Ovary (tissue), 9 donors: Measurements from ENCODE around the gene TMEM63B. TPM values are rescaled to one million over a fixed set of nuclear protein-coding genes. Genes with fewer than 3 reads are reported as not detected.

Experiments used
- DNase-seq, 5 donors: peaks; one replicate each; pipeline ENCODE4 v3.0.0-alpha.2; 2019 to 2020
- H3K27ac ChIP-seq, 2 donors: fragments of 200-600 bp; one replicate each; pipeline versions ENCODE4 v1.5.1 to v1.8.0; 2019 to 2022
- H3K27me3 ChIP-seq: fragments of 200-600 bp; one replicate; pipeline ENCODE4 v1.8.0; 2022
- H3K36me3 ChIP-seq: fragments of 200-600 bp; sonication (generic); one replicate; pipeline ENCODE4 v1.5.1; 2019
- H3K4me1 ChIP-seq: one replicate; pipeline ENCODE4 v1.8.1; 2013; ENCODE audit warnings: mild to moderate bottlenecking, moderate library complexity; ENCODE audit not compliant: insufficient read depth
- H3K4me3 ChIP-seq: fragments of 200-600 bp; sonication (generic); one replicate; pipeline ENCODE4 v1.5.1; 2017
- H3K9me3 ChIP-seq, 2 donors: fragments of 200-600 bp in 1 of 2; sonication (generic) in 1 of 2; one replicate each; pipeline versions ENCODE4 v1.5.1 to v1.8.1; 2013 to 2019; ENCODE audit warnings: mild to moderate bottlenecking in 1 of 2, moderate library complexity in 1 of 2
- EP300 ChIP-seq: sonication (generic); formaldehyde crosslinking; IDR thresholded peaks from one replicate; pipeline ENCODE4 v1.6.1; 2017; ENCODE audit warnings: antibody characterized with exemption
- POLR2A ChIP-seq: fragments of 450-650 bp; IDR thresholded peaks from one replicate; pipeline ENCODE4 v1.6.1; 2017; ENCODE audit warnings: antibody characterized with exemption, mild to moderate bottlenecking, moderate library complexity
- WGBS, 3 donors: extraction: QIAGEN DNeasy Blood & Tissue Kit in 1 of 3; methylation state at CpG; one replicate each; pipeline versions ENCODE4 v1.1.5 to v1.1.7; 2013 to 2017; 5-methylcytosine and 5-hydroxymethylcytosine counted together
- intact Hi-C, 4 donors: fragments of 100-400 bp; cut with DNase I; formaldehyde crosslinking; loops; one replicate each; pipeline versions ENCODE4 v1.11.0 to v1.15.1; 2022 to 2023
- polyA plus RNA-seq, 2 donors: library from polyadenylated mRNA; stranded (reverse); fragments of 200-250 nt in 1 of 2; fragments of 350-450 nt in 1 of 2; fragmentation: Illumina TruSeq in 1 of 2; extraction: RNeasy Lipid Tissue Mini Kit (QIAGEN cat#74804) in 1 of 2; gene quantifications; one replicate each; pipeline ENCODE4 v1.2.3, GENCODE V29; 2013 to 2014
- total RNA-seq, 7 donors: library from RNA; depleted of rRNA in 2 of 7; stranded (reverse); fragments of >200 nt in 2 of 7; fragmentation: NEBNext Ultra II Directional in 3 of 7; extraction: Animal tissue kit (Norgen Biotek cat#: 25700) in 3 of 7; gene quantifications; one replicate each; pipeline versions ENCODE4 v1.1.0 to v1.2.4, GENCODE V29; 2016 to 2023
- TF ChIP-seq, protein P1 (sequence below), 3 donors: fragments of 450-650 bp in 2 of 3; fragments of 200-600 bp in 1 of 3; IDR thresholded peaks; one replicate each; pipeline versions ENCODE4 v1.5.1 to v1.8.0; 2016 to 2022; ENCODE audit warnings: antibody characterized with exemption in 3 of 3, mild to moderate bottlenecking in 1 of 3
- donor health status: DM: no; HTN: no; CAD: no; lungs with moderate emphysema.
- donor health status: DM: no; HTN: no; CAD: no.
- donor health status: Bipolar disorder and iron deficiency.
- donor health status: DM: yes; HTN: yes; CAD: no.
- donor health status: DM: no; HTN: no; CAD: no.
- donor health status: DM: yes; HTN: yes; CAD: no.

TMEM63B gene
- total and polyA plus RNA-seq, 9 donors, result 7.5 to 25.7 (median 16.5) TPM

DNA sequence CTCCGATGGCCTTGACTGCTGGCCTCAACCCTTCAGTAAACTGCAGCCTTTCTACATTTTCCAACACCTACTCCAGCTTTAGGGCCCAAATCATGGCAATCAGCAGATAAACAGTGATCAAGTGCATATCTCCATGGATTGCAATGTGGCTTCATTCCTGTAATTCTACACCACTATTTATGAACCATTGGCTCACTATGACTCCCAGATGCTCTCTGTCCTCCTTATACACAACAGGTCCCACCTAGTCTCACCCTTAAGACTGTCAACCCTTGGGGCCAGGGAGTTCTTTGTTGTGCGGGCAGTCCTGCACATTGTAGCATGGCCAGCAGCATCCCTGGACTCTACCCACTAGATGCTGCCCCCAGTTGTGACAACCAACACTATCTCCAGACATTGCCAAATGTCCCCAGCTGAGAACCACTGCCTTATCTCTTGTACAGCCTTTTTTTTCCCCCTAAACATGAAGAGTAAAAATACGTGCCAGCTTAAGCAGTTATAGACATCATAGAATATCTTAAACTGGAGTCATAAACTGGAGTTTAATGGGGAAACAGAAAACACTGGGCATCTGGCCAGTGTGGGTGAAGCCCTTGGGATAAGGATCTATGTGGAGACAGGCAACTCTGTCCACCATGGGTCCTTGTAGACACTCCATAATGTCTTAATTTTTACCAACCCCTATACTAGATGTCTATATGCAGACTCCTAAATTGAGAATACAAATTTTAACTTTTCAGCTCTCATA, 21.2 kb upstream of the TMEM63B start:
- H3K9me3 ChIP-seq, result no peaks in the 10 kb centered on the region
- intact Hi-C loops, result loop anchor here in 1 of 4 donors (10.0 kb wide), 1 partner anchor 229 kb away; no protein-coding TSS in a partner anchor
- no peaks in the 10 kb centered on the region for H3K27me3 ChIP-seq
- H3K27ac ChIP-seq, result no peak overlapping the region
- peaks cover 5% of the 10 kb centered on the region for H3K4me1 ChIP-seq
- no peaks in the 10 kb centered on the region for H3K36me3 ChIP-seq
- no peak overlapping the region for H3K4me3 ChIP-seq
- WGBS, 3 donors, result 87 to 91% (median 90%) methylated on average over 3 of the region's 3 CpGs
- no peak for DNase-seq
- TF ChIP-seq POLR2A (no peak), EP300 (no peak)
- TF ChIP-seq, protein P1, sequence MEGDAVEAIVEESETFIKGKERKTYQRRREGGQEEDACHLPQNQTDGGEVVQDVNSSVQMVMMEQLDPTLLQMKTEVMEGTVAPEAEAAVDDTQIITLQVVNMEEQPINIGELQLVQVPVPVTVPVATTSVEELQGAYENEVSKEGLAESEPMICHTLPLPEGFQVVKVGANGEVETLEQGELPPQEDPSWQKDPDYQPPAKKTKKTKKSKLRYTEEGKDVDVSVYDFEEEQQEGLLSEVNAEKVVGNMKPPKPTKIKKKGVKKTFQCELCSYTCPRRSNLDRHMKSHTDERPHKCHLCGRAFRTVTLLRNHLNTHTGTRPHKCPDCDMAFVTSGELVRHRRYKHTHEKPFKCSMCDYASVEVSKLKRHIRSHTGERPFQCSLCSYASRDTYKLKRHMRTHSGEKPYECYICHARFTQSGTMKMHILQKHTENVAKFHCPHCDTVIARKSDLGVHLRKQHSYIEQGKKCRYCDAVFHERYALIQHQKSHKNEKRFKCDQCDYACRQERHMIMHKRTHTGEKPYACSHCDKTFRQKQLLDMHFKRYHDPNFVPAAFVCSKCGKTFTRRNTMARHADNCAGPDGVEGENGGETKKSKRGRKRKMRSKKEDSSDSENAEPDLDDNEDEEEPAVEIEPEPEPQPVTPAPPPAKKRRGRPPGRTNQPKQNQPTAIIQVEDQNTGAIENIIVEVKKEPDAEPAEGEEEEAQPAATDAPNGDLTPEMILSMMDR (IDR thresholded peaks at IDR 0.05), result no peak

DNA sequence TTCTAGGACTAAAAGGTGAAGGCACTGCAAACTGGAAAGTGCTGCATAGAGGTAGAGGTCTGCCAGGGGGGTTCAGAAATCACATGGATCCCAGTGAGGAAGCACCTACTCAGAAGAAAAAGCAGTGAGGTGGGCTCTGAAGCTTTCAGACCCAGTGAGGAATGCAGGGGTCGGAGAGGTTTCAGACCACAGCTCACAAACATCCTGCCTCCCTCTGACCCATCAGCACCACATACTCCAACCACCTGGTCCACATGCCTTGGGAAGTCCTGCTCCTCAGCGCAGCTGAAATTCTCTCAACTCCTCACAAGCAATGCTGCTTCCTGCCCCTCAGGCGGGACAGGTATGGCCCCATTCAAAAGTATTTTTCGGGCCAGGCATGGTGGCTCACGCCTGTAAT, 20.3 kb upstream of the TMEM63B start:
- intact Hi-C loops, result loop anchor here in 1 of 4 donors (10.0 kb wide), 1 partner anchor 228 kb away; no protein-coding TSS in a partner anchor

DNA sequence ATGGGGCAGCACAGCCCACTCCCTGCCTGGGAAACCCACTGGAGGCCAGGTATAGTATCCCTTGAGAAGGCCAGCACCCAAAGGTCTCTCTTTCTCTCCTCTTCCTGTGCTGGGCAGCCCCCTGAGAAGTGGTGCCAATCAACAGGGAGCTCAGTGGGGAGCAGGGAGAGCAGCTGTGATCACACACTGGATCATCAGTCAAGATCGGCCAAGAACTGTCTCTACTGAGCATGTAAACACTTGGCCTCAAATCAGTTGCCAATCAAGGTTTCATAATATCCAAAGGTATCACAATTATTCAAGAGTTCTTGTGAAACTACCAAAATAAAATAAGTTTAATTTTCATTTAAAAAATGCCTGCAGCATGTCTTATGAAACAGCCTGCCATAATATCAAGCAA, 18.9 kb upstream of the TMEM63B start:
- no peak overlapping the region for H3K4me3 ChIP-seq
- DNase-seq, result no peak
- no peaks in the 10 kb centered on the region for H3K27me3 ChIP-seq
- H3K27ac ChIP-seq, result no peak overlapping the region
- peaks cover 5% of the 10 kb centered on the region for H3K4me1 ChIP-seq
- no peaks in the 10 kb centered on the region for H3K36me3 ChIP-seq
- H3K9me3 ChIP-seq, result no peaks in the 10 kb centered on the region
- 79 to 90% (median 88%) methylated on average over 1 of the region's 1 CpG for WGBS, 3 donors
- TF ChIP-seq EP300, result no peak
- intact Hi-C loops, result loop anchor here in 1 of 4 donors (10.0 kb wide), 1 partner anchor 226 kb away; no protein-coding TSS in a partner anchor

More for the DNA sequence above, 20.3 kb upstream of the TMEM63B start:
- TF ChIP-seq, protein P1 (IDR thresholded peaks at IDR 0.05), result no peak
- TF ChIP-seq POLR2A (no peak), EP300 (no peak)
- Histone ChIP-seq H3K27ac (no peak overlapping the region), H3K9me3 (no peaks in the 10 kb centered on the region), H3K4me1 (peaks cover 5% of the 10 kb centered on the region), H3K27me3 (no peaks in the 10 kb centered on the region), H3K4me3 (no peak overlapping the region), H3K36me3 (no peaks in the 10 kb centered on the region)
- DNase-seq, result no peak
- WGBS, 3 donors, result 88 to 97% (median 89%) methylated on average over 5 of the region's 5 CpGs

DNA sequence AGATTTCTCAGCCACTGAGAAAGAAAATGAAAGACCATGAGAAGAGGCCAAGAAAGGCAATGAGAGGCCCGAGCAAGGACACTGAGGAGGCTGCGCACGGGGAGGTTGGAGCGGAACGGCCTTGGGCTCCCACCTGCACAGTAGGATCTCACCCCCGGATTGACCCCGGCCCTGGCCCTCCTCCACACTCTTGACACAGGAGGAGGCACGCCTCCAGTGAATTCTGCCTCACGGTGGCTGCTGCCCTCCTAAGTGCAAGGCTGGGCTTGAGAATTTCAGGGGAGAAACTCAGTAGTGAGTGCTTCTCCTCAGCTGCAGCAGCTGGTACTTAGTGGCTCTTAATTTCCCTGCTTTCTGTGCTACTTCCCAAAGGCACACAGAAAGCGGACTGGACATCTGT, 18.1 kb upstream of the TMEM63B start:
- WGBS, 3 donors, result 53 to 60% (median 60%) methylated on average over 10 of the region's 10 CpGs
- H3K9me3 ChIP-seq, result no peaks in the 10 kb centered on the region
- peaks cover 5% of the 10 kb centered on the region for H3K4me1 ChIP-seq
- no peaks in the 10 kb centered on the region for H3K27me3 ChIP-seq
- H3K4me3 ChIP-seq, result no peak overlapping the region
- intact Hi-C loops, result loop anchor here in 1 of 4 donors (10.0 kb wide), 1 partner anchor 226 kb away; no protein-coding TSS in a partner anchor
- no peak for DNase-seq
- H3K36me3 ChIP-seq, result no peaks in the 10 kb centered on the region
- no peak for TF ChIP-seq EP300
- TF ChIP-seq POLR2A, result no peak
- TF ChIP-seq, protein P1 (IDR thresholded peaks at IDR 0.05), result no peak
- peak overlapping the region in 1 of 2 donors; percentile 59 for H3K27ac ChIP-seq
